HG03066 (cell line): ENCODE measurements around the gene OR14A2.
"Not testable (repeated sequence)": the region's sequence is repeated elsewhere in the genome, so short reads cannot be mapped to it uniquely, and the experiment has no call there.

Source experiments
- ATAC-seq: cut with Tn5 transposase; IDR thresholded peaks from one replicate; pipeline ENCODE4 v1.9.1; 2021; ENCODE audit warnings: low read depth; ENCODE audit not compliant: unreplicated experiment

OR14A2 gene

DNA sequence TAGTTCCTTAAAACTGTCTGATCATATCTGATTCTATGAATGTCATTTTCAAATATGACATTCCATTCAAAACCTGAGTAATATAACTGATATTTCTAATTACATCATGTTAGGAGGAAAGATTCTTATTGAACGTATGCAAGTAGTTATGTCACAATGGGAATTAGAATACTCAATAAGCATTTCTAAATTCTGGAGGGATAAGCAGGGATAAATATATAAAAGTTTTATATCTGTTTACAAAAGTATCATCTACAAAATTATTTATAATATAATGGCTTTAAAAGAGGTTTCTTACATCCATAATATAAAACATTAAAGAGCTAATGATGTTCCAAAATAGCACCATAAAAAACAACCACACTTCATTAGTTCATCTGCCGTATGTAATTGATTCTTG is at the start of gene OR14A2:
Gene OR14A2 (minus strand): TSS at position 101 of the 400 bp plus-strand sequence.
- no peak for ATAC-seq

DNA sequence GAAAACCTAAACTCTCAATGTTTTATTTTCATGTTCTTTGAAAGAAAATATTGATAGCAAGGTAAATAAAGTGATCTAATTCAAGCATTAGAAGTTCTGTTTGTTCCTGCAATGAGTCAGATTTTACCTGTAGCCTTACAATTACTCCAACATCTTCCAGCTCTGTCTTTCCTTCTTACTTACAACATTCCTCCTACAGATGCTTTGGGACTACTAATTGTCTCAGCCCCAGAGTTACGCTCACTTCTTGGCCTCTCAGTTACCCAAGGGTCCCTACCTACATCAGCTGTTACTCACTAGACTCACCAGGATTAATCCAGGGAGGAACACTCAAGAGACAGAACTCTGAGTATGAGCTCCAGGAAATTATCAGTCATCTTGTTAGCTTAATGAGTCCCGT is 49.6 kb upstream of the OR14A2 start:
- no peak for ATAC-seq

DNA sequence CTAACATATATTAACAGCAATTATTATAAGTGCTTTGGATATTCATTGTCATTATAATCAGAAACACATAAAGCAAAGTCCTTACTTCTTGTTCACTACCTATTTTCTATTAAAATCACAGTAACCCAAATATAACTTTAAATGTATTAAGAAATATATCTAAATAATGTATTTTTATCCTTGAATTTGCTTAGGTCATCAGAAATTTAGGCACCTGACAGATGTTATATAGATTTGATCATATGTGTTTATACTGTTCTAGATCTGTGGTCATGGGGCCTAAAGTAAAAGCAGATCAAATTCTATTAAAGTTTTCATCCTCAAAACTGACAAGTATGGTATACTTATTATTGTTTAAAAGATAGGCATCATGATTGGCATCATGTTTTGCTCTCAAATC is 21.7 kb upstream of the OR14A2 start:
- ATAC-seq, result no peak

DNA sequence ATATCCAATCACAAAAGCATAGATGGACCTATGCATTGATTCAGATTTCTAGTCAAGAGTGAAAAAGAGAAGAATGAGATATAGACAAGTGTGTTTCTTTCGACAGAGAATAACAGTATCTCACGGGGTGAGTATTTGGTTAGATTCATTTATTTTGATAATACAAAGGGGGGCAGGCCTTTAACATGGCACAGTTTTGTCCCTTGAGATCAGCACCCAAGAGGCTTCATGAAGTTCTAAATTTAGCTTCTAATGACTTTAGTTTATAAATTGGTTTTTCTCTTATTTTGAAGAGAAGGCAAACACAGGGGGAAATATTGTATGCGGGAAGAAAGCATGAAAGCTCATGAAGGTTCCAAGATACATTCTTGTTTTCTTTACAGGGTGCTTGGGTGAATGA is 12.5 kb upstream of the OR14A2 start, which contains the start of gene OR1C1:
Gene OR1C1 (minus strand): TSS at position 101 of the 400 bp plus-strand sequence. CDS start 2,150 bp downstream, outside the sequence.
- ATAC-seq, result no peak

DNA sequence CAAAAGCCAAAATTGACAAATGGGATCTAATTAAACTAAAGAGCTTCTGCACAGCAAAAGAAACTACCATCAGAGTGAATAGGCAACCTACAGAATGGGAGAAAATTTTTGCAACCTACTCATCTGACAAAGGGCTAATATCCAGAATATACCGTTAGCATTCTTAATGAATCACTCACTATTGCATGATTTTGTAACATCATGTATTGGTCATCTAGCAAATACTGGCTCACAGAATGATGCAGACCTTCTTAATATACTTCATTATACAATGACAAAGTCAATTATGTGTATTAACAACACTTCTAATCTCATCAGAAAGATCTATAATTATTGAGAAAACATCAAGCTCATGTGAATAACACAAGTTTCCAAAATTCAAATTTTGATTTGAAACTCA is 6.4 kb upstream of the OR14A2 start:
- not testable (repeated sequence) for ATAC-seq

DNA sequence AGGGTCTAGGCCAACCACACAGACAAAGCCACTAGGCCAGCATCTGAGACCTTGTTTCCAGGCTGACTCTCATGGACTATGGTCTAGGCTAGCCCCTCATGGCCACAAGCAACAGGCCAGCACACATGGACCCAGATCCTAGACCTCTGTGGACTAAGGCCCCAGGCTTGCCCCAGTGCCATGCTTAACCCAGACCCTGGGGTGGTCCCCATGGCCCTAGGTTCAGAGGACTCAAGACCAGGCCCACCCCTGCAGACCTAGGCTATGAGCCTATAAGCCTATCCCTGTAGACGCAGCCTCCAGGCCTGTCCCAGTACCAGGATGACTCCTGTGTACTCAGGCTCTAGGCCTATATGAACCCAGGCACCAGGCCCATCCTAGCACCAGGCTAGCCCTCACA is 1.9 kb upstream of the OR14A2 start:
- ATAC-seq, result no peak

DNA sequence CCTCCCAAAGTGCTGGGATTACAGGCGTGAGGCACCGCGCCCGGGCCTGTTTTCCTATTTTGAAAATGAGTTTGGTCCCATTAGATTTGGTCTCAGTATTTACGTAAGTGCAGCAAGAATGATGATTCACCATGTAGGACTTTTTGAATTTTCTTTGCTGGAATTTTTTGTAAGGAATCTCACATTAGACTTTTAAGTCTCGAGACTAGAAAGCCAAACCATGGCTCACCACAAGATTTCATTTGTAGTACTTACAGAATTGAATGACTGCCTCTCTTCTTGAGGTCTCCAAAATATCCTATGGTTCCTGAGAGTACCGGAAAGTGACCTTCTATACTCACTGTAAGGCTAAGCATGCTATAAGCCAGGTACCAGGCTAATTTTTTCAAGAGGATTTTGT is 325 bp downstream of the OR14A2 start:
- no peak for ATAC-seq

DNA sequence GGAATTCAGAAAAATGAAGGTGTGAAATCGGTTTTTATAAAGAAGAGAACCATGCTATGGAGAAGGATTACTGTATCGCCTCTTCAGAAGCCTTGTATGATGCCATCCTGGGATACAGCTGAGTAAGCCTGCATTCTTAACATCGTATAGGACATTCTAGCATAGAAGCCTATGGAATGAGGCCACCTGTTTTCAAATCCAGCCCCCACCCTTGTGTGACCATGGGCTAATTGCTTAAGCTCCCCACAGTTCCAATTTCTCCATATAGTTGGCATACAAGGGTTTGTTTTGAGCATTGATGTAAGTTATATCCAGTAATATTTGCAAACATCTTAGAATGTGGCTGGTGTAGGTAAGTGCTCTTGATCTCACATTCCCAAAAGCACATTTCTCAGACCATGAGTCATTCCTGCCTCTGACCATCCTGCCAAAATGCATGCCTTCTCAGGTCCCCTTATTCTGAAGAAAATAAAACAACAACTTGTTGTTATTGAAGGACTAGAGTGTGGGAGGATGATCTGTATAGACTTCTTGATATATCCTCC is 1.5 kb downstream of the OR14A2 start:
- no peak for ATAC-seq

DNA sequence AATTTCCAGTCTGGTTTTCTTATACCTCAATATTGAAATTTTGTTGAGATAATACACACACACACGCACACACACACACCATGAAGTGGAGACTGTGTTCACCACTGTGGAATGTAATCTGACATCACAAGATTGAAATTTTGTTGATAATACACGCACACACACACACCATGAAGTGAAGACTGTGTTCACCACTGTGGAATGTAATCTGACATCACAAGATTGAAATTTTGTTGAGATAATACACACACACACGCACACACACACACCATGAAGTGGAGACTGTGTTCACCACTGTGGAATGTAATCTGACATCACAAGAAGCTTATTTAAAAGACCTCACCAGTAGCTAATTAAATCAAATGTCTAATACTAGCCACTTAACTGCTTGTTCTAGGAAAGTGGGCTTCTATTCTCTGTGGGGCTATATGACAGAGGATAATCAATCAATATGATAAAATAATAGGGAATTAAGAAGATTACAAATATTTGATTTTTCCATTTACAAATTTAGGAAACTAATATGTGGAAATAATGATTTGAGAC is 5.7 kb downstream of the OR14A2 start:
- ATAC-seq, result not testable (repeated sequence)

DNA sequence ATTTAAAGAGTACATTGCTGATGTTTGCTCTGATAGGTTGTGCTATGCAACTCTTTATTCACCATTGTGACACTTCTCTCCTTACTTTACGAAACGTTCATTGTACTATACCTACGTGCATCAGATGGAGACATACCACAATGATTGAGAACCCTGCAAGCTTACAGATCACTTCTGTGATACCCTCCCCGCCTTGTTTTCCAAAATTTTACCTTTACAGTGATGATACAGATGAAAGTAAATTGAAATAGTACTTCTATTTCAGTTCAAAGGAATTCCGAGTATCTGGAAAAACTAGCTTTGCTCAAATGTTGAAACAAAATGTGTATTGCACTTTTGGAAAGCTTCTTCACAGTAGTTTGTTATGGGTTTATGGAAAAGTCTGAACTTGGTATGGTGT is 6.2 kb downstream of the OR14A2 start:
- ATAC-seq, result no peak

DNA sequence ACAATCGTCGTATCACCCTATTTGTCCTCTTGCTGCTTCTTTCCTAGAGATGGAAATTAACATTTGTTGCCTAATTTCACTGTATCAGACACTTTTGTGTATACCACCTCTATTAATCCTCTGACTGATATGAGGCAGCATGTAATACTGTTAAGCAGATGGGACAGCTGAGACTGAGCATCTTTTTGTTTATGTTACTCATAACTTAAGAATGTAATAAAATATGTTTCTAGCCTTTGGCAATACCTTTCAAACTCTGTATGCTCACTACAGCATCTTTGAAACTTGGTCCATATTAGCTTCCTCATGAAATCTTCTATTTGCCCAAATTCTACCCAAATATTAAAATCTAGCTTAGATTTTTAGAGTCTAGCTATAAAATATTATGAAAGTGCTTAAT is 7.2 kb downstream of the OR14A2 start:
- ATAC-seq, result no peak

DNA sequence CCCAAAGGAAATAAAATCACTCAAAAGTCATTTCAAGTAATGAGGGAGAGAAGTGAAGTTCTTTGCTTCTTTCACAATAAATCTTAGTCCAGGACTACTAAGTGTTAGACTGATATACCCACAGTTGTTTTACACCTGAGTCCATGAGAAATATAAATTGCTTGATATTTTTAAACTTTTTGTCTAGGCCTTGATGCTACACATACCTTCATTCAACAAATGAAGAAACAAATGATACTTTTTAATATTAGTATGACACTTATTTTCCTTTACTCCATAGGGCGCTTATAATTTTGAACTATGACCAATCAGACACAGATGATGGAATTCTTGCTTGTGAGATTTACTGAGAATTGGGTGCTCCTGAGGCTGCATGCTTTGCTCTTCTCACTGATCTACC is 9.6 kb downstream of the OR14A2 start, which contains the start of gene OR14K1:
Gene OR14K1 (plus strand): TSS at position 301 of the 400 bp plus-strand sequence. CDS start 0 bp downstream, at position 301.
- ATAC-seq, result no peak

DNA sequence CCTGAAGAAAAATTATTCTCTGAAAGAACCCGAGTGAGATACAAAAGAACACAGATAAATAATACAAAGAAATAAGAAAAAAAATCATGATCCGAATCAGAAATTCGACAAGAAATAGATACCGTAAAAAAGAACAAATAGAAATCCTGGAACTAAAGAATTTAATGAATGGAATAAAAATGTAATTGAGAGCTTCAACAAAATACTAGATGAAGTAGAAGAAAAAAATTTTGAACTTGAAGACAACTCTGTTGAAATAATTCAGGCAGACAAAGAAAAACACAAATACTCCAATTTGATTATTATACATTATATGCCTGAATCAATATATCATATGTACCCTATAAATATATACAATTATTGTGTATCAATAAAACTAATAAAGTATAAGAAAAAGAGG is 26.7 kb downstream of the OR14A2 start:
- no peak for ATAC-seq

DNA sequence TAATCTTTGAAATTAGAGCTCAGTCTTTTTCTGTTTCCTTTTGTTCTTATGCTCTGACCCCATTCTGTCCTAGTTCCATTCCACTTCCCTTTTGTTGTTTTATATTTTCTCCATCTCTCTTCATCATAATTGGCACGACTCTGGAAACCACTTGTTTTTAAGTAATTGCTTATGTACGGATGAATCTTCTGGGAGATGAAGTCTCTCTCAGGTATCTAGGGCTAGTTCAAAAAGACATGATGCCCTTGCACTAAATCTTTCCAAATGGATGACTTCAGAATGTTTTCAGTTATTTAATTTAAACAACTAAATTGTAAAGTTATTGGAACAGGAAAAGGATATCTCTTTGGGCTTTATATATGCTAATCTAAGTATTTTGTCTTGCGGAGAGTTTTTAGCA is 31.4 kb downstream of the OR14A2 start, which contains the start of gene OR6F1:
Gene OR6F1 (minus strand): TSS at position 101 of the 400 bp plus-strand sequence. CDS start 3,891 bp downstream, outside the sequence.
- ATAC-seq, result no peak

DNA sequence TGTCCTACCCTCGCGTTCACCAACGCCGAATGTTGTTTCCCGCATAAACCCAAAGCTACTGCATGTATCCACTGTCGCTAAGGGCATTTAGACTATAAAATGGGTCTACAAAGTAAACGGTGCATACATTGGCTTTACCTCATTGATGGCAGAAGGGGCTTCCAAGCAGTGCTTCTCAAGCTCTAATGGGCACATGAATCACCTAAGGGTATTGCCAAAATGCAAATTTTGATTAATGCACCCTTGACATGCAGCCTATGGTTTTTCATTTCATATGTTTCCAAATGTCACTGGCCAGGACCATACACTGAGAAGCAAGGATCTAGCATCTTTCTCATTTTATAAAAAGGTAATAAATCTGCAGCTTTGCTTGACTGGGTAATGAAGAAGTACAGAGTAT is 34.2 kb downstream of the OR14A2 start:
- no peak for ATAC-seq

DNA sequence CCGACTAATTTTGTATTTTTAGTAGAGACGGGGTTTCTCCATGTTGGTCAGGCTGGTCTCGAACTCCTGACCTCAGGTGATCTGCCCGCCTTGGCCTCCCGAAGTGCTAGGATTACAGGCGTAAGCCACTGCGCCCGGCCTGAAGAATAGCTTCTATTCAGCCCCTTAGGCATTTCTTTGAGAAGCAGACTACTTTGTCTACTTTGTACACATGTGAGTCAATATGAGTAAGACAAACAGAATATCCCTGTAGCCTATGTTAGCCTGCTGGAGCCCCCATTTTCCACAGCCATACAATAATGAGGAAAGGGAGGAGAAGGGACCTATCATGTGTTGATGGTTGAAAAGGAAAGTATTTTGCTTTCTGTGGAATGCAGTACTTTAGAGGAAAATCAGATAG is 37.3 kb downstream of the OR14A2 start:
- ATAC-seq, result not testable (repeated sequence)

DNA sequence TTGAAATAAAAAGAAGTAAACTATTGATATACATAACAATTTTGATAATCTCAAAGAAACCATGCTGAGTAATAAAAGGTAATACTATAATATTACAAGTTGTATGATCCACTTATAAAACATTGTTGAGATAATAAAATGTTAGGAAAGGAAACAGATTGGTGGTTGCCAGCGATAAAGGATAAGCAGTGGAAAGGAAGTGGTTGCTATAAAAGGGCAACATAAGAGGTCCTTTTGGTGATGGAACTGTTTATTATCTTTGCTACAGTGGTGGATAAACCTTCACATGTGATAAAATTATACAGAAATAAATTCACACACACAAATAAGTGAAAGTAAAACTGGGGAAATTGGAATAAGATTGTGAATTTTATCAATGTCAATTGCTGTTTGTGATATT is 46.6 kb downstream of the OR14A2 start:
- no peak for ATAC-seq

DNA sequence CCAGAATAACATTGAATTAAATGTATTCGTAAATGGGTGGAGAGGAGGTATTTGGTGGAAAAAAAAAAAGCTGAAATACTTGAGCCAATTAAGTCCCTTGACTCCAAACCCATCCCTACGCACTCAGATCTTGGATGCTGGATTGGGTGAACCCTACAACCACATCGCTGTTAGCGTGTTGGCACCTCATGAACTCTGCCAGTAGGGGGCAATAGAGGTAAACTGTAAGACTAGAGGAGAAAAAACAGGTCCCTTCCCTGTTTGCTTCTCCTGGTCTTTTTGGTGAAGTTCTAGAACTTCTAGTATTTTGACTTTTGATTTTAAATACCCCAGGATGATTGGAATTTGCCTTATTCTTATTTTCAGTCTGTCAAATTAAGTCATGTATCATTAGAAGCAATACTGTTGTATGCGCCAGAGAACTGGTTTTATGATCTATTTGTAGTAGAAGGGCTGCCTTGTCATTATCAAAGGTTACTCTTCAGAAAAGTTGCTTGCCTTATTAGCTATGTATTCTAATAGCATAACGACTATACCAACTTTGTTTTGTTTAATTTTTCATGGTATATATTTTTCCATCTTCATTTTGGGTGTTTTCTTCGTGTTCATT is 66.5 kb downstream of the OR14A2 start:
- peak; percentile 81 for ATAC-seq

DNA sequence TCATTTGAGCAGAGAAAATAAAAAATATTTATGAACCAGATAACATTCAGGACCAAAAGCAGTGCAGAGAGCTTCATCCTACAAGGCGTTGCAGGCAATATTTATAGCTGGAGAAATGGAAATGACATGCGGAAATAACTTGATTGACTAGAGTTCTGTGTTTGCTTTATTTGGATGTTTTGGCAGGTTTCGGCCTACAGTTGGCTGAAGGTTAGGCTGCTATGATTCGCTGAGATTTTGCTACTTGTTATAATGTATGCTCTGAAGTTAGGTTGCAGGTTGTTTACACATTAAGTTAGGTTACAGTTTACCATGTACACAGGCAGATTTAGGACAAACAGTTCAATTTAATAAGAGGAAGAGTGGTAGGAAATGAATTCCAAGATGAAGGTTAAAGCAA is 67.8 kb downstream of the OR14A2 start:
- ATAC-seq, result no peak

DNA sequence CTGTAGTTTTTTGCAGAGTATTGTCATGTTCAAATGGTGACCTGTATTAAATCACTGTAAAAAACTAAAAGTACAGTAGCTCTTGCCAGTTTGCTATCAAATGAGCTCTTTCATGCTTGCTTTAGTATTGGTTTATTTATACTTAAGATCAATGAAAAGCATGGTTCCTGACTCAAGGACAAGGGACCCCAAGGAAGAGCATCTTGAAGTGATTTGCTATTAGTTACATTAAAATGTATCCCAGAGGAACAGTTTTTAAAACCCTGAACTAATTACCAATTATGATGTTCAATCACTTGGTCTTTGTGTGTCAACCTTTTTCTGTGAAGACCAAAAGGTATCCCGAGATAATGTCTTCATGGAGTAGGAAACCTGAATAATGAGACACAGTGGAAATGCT is 68.3 kb downstream of the OR14A2 start, which contains the start of gene OR13G1:
Gene OR13G1 (minus strand): TSS at position 101 of the 400 bp plus-strand sequence. CDS start 6,698 bp downstream, outside the sequence.
- ATAC-seq, result no peak
